OCI-LY1 (cell line): Measurements from ENCODE around the gene GOLGA6D.

Experiments used
- EZH2 ChIP-seq: fragments of 200-600 bp; sonication (generic), shearing (Covaris generic); IDR thresholded peaks from 2 replicates; pipeline ENCODE4 v1.8.0; 2017; ENCODE audit warnings: borderline replicate concordance, mixed run types, mild to moderate bottlenecking, antibody characterized with exemption, low read length, moderate library complexity, mixed read lengths
- TF ChIP-seq, protein P1 (sequence below): fragments of 200-600 bp; sonication (generic), shearing (Covaris generic); IDR thresholded peaks from 2 replicates; pipeline ENCODE4 v1.5.1; 2017; ENCODE audit warnings: mild to moderate bottlenecking, antibody characterized with exemption, low read length, moderate library complexity, mixed read lengths

DNA sequence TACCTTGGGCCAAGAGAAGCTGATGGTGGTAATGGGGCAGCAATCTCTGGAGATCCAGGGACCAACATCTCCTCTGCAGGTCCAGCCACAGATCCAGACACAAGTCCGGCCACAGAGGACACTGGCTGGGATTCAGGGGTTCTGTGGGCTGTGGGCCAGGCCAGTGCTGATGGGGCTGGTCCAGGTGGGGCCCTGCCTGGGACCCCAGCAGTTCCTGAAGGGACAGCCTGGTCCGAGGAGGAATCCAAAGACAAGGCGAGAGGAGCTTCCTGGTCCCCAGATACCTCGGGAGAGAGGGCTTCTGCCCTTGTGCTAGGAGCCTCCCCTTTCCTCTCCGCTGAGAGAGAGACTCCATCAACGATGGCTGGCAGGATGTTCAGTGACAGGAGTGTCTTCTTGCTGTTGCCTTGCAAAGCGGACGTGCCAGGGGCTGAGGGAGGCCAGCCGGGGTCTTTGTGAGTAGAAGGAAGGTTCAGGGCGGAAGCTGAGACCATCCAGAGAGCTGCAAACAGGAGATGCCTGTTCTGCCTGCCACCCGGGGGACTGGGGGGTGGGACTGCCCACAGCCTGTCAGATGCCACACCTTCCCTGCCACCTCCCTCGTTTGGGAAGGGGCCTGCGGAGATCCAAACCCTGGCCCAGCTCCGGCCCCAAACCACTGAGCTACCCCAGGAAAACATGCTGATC, 49.0 kb upstream of the GOLGA6D start:
- TF ChIP-seq, protein P1, sequence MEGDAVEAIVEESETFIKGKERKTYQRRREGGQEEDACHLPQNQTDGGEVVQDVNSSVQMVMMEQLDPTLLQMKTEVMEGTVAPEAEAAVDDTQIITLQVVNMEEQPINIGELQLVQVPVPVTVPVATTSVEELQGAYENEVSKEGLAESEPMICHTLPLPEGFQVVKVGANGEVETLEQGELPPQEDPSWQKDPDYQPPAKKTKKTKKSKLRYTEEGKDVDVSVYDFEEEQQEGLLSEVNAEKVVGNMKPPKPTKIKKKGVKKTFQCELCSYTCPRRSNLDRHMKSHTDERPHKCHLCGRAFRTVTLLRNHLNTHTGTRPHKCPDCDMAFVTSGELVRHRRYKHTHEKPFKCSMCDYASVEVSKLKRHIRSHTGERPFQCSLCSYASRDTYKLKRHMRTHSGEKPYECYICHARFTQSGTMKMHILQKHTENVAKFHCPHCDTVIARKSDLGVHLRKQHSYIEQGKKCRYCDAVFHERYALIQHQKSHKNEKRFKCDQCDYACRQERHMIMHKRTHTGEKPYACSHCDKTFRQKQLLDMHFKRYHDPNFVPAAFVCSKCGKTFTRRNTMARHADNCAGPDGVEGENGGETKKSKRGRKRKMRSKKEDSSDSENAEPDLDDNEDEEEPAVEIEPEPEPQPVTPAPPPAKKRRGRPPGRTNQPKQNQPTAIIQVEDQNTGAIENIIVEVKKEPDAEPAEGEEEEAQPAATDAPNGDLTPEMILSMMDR: no peak
- TF ChIP-seq EZH2: no peak
